Measurements from ENCODE around the gene CENPO.

DNA sequence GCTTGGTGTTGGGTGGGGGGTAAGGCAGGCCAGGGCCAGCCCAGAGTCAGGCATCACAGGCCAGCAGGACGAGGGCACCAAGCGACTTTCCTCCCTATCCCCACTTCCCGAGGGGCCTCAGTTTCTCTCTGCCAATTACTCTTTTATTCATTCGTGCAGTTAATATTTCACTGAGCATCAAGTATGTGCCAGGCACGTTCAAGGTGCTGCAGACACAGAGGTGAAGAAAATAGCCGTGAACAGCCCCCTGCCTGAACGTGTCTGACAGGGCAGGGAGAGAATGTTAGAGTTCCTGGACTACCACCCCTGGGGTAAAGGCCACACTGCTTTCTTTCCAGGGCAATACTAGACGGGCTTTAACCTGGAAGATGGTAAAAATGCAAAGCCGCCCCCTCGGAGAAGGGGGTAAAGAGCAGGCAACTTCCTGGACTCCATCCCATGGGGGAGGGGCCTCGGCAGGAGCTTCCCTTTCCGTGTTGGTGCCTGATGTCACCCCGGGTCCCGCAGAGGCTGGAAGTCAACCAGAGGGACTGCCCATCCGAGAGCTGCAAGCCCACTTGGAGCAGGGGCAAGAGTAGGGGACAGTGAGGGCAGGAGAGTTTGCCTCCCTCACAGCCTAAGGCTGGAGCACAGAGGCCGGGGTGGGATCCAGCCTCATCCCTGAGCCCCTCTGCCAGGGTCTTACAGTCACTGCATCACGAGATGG lies 47.1 kb downstream of the CENPO start:
- TF ChIP-seq, protein P1, sequence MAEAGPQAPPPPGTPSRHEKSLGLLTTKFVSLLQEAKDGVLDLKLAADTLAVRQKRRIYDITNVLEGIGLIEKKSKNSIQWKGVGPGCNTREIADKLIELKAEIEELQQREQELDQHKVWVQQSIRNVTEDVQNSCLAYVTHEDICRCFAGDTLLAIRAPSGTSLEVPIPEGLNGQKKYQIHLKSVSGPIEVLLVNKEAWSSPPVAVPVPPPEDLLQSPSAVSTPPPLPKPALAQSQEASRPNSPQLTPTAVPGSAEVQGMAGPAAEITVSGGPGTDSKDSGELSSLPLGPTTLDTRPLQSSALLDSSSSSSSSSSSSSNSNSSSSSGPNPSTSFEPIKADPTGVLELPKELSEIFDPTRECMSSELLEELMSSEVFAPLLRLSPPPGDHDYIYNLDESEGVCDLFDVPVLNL (CRISPR knock-in tag; IDR thresholded peaks at IDR 0.05; ENCODE audit: borderline replicate concordance, low read depth) = no peak
- TF ChIP-seq CREB1 (CRISPR knock-in tag; IDR thresholded peaks at IDR 0.05) = no peak
- TF ChIP-seq, protein P2, sequence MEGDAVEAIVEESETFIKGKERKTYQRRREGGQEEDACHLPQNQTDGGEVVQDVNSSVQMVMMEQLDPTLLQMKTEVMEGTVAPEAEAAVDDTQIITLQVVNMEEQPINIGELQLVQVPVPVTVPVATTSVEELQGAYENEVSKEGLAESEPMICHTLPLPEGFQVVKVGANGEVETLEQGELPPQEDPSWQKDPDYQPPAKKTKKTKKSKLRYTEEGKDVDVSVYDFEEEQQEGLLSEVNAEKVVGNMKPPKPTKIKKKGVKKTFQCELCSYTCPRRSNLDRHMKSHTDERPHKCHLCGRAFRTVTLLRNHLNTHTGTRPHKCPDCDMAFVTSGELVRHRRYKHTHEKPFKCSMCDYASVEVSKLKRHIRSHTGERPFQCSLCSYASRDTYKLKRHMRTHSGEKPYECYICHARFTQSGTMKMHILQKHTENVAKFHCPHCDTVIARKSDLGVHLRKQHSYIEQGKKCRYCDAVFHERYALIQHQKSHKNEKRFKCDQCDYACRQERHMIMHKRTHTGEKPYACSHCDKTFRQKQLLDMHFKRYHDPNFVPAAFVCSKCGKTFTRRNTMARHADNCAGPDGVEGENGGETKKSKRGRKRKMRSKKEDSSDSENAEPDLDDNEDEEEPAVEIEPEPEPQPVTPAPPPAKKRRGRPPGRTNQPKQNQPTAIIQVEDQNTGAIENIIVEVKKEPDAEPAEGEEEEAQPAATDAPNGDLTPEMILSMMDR (IDR thresholded peaks at IDR 0.05) = no peak
- TF ChIP-seq ATF1 (CRISPR knock-in tag; IDR thresholded peaks at IDR 0.05) = no peak
- no peak for TF ChIP-seq ZNF121 (CRISPR knock-in tag; IDR thresholded peaks at IDR 0.05)
- TF ChIP-seq, protein P3, sequence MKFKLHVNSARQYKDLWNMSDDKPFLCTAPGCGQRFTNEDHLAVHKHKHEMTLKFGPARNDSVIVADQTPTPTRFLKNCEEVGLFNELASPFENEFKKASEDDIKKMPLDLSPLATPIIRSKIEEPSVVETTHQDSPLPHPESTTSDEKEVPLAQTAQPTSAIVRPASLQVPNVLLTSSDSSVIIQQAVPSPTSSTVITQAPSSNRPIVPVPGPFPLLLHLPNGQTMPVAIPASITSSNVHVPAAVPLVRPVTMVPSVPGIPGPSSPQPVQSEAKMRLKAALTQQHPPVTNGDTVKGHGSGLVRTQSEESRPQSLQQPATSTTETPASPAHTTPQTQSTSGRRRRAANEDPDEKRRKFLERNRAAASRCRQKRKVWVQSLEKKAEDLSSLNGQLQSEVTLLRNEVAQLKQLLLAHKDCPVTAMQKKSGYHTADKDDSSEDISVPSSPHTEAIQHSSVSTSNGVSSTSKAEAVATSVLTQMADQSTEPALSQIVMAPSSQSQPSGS (CRISPR knock-in tag; IDR thresholded peaks at IDR 0.05; ENCODE audit: borderline replicate concordance, low read depth) = no peak
